GM12878 (cell line): ENCODE data around the gene REN. TPM values are rescaled to one million over a fixed set of nuclear protein-coding genes. Genes with fewer than 3 reads are reported as not detected.

Experiments
- ATAC-seq: fragments of 200-7000 bp; cut with Tn5 transposase; 3 replicates; pipeline ENCODE4 v1.9.1; 2020; ENCODE audit warnings: mild to moderate bottlenecking, moderate library complexity
- BruUV-seq: library from RNA; stranded (reverse); fragments of 400-500 nt; replicated peaks from 2 replicates; lab custom pipeline; 2021; lab: Mats Ljungman, UMichigan
- CTCF ChIA-PET: fragments of 300-600 bp; sonication (Branson Sonifier 250); formaldehyde crosslinking; extraction: SDS; loops from one replicate; lab custom pipeline; 2021; ENCODE audit warnings: inconsistent platforms; lab: Yijun Ruan, JAX
- POLR2A ChIA-PET: fragments of 350-600 bp; formaldehyde crosslinking; extraction: SDS; loops from one replicate; lab custom pipeline; 2021; ENCODE audit warnings: inconsistent platforms; lab: Charles Lee
- RAD21 ChIA-PET: fragments of 300-600 bp; sonication (Branson Sonifier 250); formaldehyde crosslinking; loops from one replicate; lab custom pipeline; 2023; ENCODE audit warnings: antibody characterized with exemption; ENCODE audit not compliant: unreplicated experiment; lab: Charles Lee
- SMC1A ChIA-PET: fragments of 300-600 bp; sonication (Branson Sonifier 250); formaldehyde crosslinking; loops from one replicate; lab custom pipeline; 2023; ENCODE audit not compliant: unreplicated experiment, uncharacterized antibody; lab: Charles Lee
- DNase-seq: peaks from one replicate; pipeline ENCODE4 v3.0.0-alpha.2; 2011; ENCODE audit warnings: low read depth, low spot score
- FAIRE-seq: peaks from 3 replicates; lab custom pipeline; 2011; peaks lifted over from hg19 to GRCh38; lab: Jason Lieb, UNC
- H2AFZ ChIP-seq: 2 replicates; pipeline ENCODE4 v1.6.0; 2011; ENCODE audit warnings: low read depth, low read length, control low read depth; ENCODE audit not compliant: control insufficient read depth
- H3K27ac ChIP-seq: 2 replicates; pipeline ENCODE4 v1.5.1; 2011; ENCODE audit warnings: control low read depth; ENCODE audit not compliant: control insufficient read depth, insufficient read depth
- H3K27me3 ChIP-seq, 2 experiments: replicated peaks in 1 of 2; 2 replicates each; pipeline versions ENCODE4 v1.6.0 to v1.6.1; 2011; ENCODE audit warnings: low read length in 1 of 2; ENCODE audit not compliant: control insufficient read depth in 2 of 2, insufficient read depth in 2 of 2
- H3K36me3 ChIP-seq, 2 experiments: 2 replicates each; pipeline ENCODE4 v1.5.1; 2011; ENCODE audit warnings: low read length in 1 of 2; ENCODE audit not compliant: control insufficient read depth in 2 of 2, insufficient read depth in 2 of 2
- H3K4me1 ChIP-seq: 2 replicates; pipeline ENCODE4 v1.6.1; 2011; ENCODE audit warnings: mild to moderate bottlenecking, low read length, moderate library complexity, mixed read lengths; ENCODE audit not compliant: control insufficient read depth, insufficient read depth
- H3K4me2 ChIP-seq: 2 replicates; pipeline ENCODE4 v1.6.0; 2011; ENCODE audit warnings: control low read depth; ENCODE audit not compliant: control insufficient read depth, insufficient read depth
- H3K4me3 ChIP-seq: fragments of 200-600 bp; sonication (generic); 2 replicates; pipeline ENCODE4 v1.5.1; 2016
- H3K79me2 ChIP-seq: 2 replicates; pipeline ENCODE4 v1.6.0; 2011; ENCODE audit warnings: low read length; ENCODE audit not compliant: control insufficient read depth, insufficient read depth
- H3K9ac ChIP-seq: 2 replicates; pipeline ENCODE4 v1.8.0; 2011; ENCODE audit warnings: low read length, control low read depth, mixed read lengths; ENCODE audit not compliant: control insufficient read depth, insufficient read depth
- H3K9me3 ChIP-seq: replicated peaks from 3 replicates; pipeline ENCODE4 v1.5.1; 2011; ENCODE audit warnings: mild to moderate bottlenecking, low read length; ENCODE audit not compliant: control insufficient read depth, insufficient read depth
- H4K20me1 ChIP-seq: 2 replicates; pipeline ENCODE4 v1.6.0; 2011; ENCODE audit not compliant: control insufficient read depth, insufficient read depth
- IRF3 ChIP-seq: fragments of 450-650 bp; IDR thresholded peaks from 2 replicates; pipeline ENCODE4 v1.6.1; 2014; ENCODE audit warnings: mild to moderate bottlenecking
- JUND ChIP-seq: IDR thresholded peaks from 2 replicates; pipeline ENCODE4 v1.6.1; 2012; ENCODE audit warnings: low read depth, mild to moderate bottlenecking, low read length, improper control_type of control experiment, moderate library complexity
- REST ChIP-seq: IDR thresholded peaks from 2 replicates; pipeline ENCODE4 v1.6.1; 2012; ENCODE audit warnings: mild to moderate bottlenecking, low read depth, low read length
- STAT3 ChIP-seq: IDR thresholded peaks from 2 replicates; pipeline ENCODE4 v1.6.1; 2011; ENCODE audit warnings: low read depth, low read length, improper control_type of control experiment
- ZBTB4 ChIP-seq: fragments of 450-650 bp; formaldehyde crosslinking; IDR thresholded peaks from 2 replicates; pipeline ENCODE4 v1.4.0; 2022; ENCODE audit warnings: mild to moderate bottlenecking, moderate library complexity
- ZNF217 ChIP-seq: fragments of 450-650 bp; IDR thresholded peaks from 2 replicates; pipeline ENCODE4 v1.6.1; 2017; ENCODE audit warnings: antibody characterized with exemption, mild to moderate bottlenecking
- ZNF274 ChIP-seq: IDR thresholded peaks from one replicate; pipeline ENCODE4 v1.8.0; 2011; ENCODE audit not compliant: insufficient read length, insufficient read depth
- WGBS: methylation state at CpG from one replicate; pipeline ENCODE4 v1.1.6; 2016; ENCODE audit warnings: low lambda C conversion rate; ENCODE audit not compliant: insufficient replicate concordance, insufficient coverage; ENCODE audit errors: missing lambda C conversion rate; 5-methylcytosine and 5-hydroxymethylcytosine counted together
- in situ Hi-C: fragments of 300-500 bp; cut with MboI; formaldehyde crosslinking; loops from 9 replicates; pipeline ENCODE4 v1.14.3; 2018; ENCODE audit warnings: mixed read lengths
- intact Hi-C: fragments of 100-400 bp; cut with micrococcal nuclease; formaldehyde crosslinking; loops from one replicate; pipeline ENCODE4 v1.14.2; 2022; ENCODE audit not compliant: unreplicated experiment
- polyA plus RNA-seq, 11 experiments: library from polyadenylated mRNA; depleted of rRNA in 4 of 11; unstranded in 6 of 11; stranded (reverse) in 5 of 11; fragments of >200 nt; fragmentation: Nextera tagmentation in 4 of 11; fragmentation: Illumina TruSeq in 1 of 11; extraction: Ambion mirVana in 4 of 11; extraction: Trizol in 1 of 11; gene quantifications; 1 replicate in 1 of 11; 2 replicates in 10 of 11; pipeline versions ENCODE4 v1.2.1 to v1.2.3, GENCODE V29; 2011 to 2016; ENCODE audit warnings: inconsistent platforms in 2 of 11, missing spikeins in 2 of 11, low read depth in 1 of 11
- total RNA-seq, 4 experiments: library from RNA; depleted of rRNA in 3 of 4; stranded (reverse); fragments of >200 nt in 3 of 4; fragmentation: Illumina TruSeq in 1 of 4; extraction: Trizol in 1 of 4; gene quantifications; 2 replicates each; pipeline versions ENCODE4 v1.2.1 to v1.2.3, GENCODE V29; 2013 to 2021

Gene REN
- total and polyA plus RNA-seq, 10 of the 15 experiments (the other 5 are each of a cell fraction or from before 2014, with no cell fraction given): not detected

GRCh38 chr1:204108312-204109141 lies 57.6 kb downstream of the REN start:
- TF ChIP-seq ZBTB4 (CRISPR knock-in tag): no peak
- no peak for TF ChIP-seq ZNF274
- TF ChIP-seq ZNF217: no peak
- no peak for TF ChIP-seq REST
- no peak for TF ChIP-seq IRF3
- no peak for TF ChIP-seq STAT3
- TF ChIP-seq JUND: no peak
- 56% methylated on average over 21 of the region's 21 CpGs for WGBS
- Histone ChIP-seq H3K27me3 (peaks cover 0 to 1% of the 10 kb centered on the region in 2 experiments; a peak in 1 of 4 replicates), H3K9me3 (no peaks in the 10 kb centered on the region), H3K4me3 (no peak overlapping the region), H2AFZ (no peak overlapping the region), H3K36me3 (no peaks in the 10 kb centered on the region), H3K4me1 (no peaks in the 10 kb centered on the region), H3K27ac (no peak overlapping the region), H4K20me1 (no peaks in the 10 kb centered on the region), H3K4me2 (no peak overlapping the region), H3K9ac (no peak overlapping the region), H3K79me2 (no peaks in the 10 kb centered on the region)
- CTCF ChIA-PET: interaction anchor here (0.7 to 1.5 kb wide), 4 partner anchors 14 to 290 kb away, joined by 3 to 8 read pairs (median 3); no protein-coding TSS in a partner anchor
- in situ Hi-C loops: no loop called here
- RAD21 ChIA-PET: no interaction called here
- BruUV-seq: no TSS peak
- DNase-seq: no peak
- SMC1A ChIA-PET: interaction anchor here (1.2 kb wide), 1 partner anchor 13 kb away, joined by 5 read pairs; no protein-coding TSS in a partner anchor
- intact Hi-C loops: no loop called here
- POLR2A ChIA-PET: no interaction called here
- ATAC-seq: no peak
- no peak for FAIRE-seq
